Measurements from ENCODE around the gene ATP2A3. TPM values are rescaled to one million over a fixed set of nuclear protein-coding genes. Genes with fewer than 3 reads are reported as not detected.

The ATP2A3 gene
- total and polyA plus RNA-seq, 12 donors = 1.3 to 29.1 (median 15.9) TPM

- Histone ChIP-seq H3K4me1 (replicated peaks in 1 of 2) (no peaks in the 10 kb centered on the region), H3K27me3 (no peaks in the 10 kb centered on the region), H3K9me3 (replicated peaks in 1 of 3) (peaks cover 0 to 8% (median 0%) of the 10 kb centered on the region in 3 donors), H3K36me3 (replicated peaks in 1 of 2) (no peaks in the 10 kb centered on the region), H3K4me3 (no peak overlapping the region), H3K27ac (no peak overlapping the region)
- TF ChIP-seq CTCF (IDR thresholded peaks at IDR 0.05) (no peak), POLR2A (IDR thresholded peaks at IDR 0.05) (no peak)
- no peak for DNase-seq
- intact Hi-C loops (cut with DNase I) = no loop called here
- WGBS, 4 donors = 91 to 95% (median 92%) methylated on average over 6 of the region's 6 CpGs
Measured at GRCh38 chr17:3970668-3971067, 6.4 kb upstream of the ATP2A3 start.

GRCh38 chr17:3969963-3970362, 5.7 kb upstream of the ATP2A3 start:
- Histone ChIP-seq H3K27ac (no peak overlapping the region), H3K9me3 (replicated peaks in 1 of 3) (peaks cover 0 to 4% (median 0%) of the 10 kb centered on the region in 3 donors), H3K4me3 (no peak overlapping the region), H3K36me3 (replicated peaks in 1 of 2) (no peaks in the 10 kb centered on the region), H3K27me3 (peaks cover under 1% of the 10 kb centered on the region), H3K4me1 (replicated peaks in 1 of 2) (peaks cover 0 to 3% of the 10 kb centered on the region in 2 donors)
- DNase-seq = no peak
- 85 to 92% (median 87%) methylated on average over 7 of the region's 7 CpGs for WGBS, 4 donors
- intact Hi-C loops (cut with DNase I) = no loop called here
- TF ChIP-seq CTCF (IDR thresholded peaks at IDR 0.05) (no peak), POLR2A (IDR thresholded peaks at IDR 0.05) (no peak)

GRCh38 chr17:3968886-3969524, 4.8 kb upstream of the ATP2A3 start:
- intact Hi-C loops (cut with DNase I) = no loop called here
- no peak for DNase-seq
- H3K36me3 ChIP-seq (replicated peaks in 1 of 2) = no peaks in the 10 kb centered on the region
- no peak overlapping the region for H3K27ac ChIP-seq
- no peaks in the 10 kb centered on the region for H3K9me3 ChIP-seq (replicated peaks in 1 of 3)
- H3K4me3 ChIP-seq = no peak overlapping the region
- no peak for TF ChIP-seq POLR2A (IDR thresholded peaks at IDR 0.05)
- TF ChIP-seq CTCF (IDR thresholded peaks at IDR 0.05) = no peak
- peaks cover 10% of the 10 kb centered on the region for H3K27me3 ChIP-seq
- H3K4me1 ChIP-seq (replicated peaks in 1 of 2) = peaks cover 0 to 10% of the 10 kb centered on the region in 2 donors
- WGBS, 4 donors = 81 to 88% (median 85%) methylated on average over 18 of the region's 18 CpGs

GRCh38 chr17:3968015-3968414, 3.8 kb upstream of the ATP2A3 start:
- no peak for DNase-seq
- H3K36me3 ChIP-seq (replicated peaks in 1 of 2) = no peaks in the 10 kb centered on the region
- H3K27me3 ChIP-seq = peaks cover 12% of the 10 kb centered on the region
- H3K4me3 ChIP-seq = no peak overlapping the region
- intact Hi-C loops (cut with DNase I) = no loop called here
- no peaks in the 10 kb centered on the region for H3K9me3 ChIP-seq (replicated peaks in 1 of 3)
- peaks cover 0 to 17% of the 10 kb centered on the region in 2 donors for H3K4me1 ChIP-seq (replicated peaks in 1 of 2)
- no peak overlapping the region for H3K27ac ChIP-seq
- WGBS, 4 donors = 94 to 100% (median 98%) methylated on average over 3 of the region's 3 CpGs
- TF ChIP-seq CTCF (IDR thresholded peaks at IDR 0.05) (no peak), POLR2A (IDR thresholded peaks at IDR 0.05) (no peak)

Measured in adrenal gland (tissue), 12 donors.